ENCODE results near the gene GPR137. TPM values are rescaled to one million over a fixed set of nuclear protein-coding genes. Genes with fewer than 3 reads are reported as not detected.

GPR137 gene
- total RNA-seq, 4 donors from 2014 or later, result 17.8 to 30.0 (median 19.7) TPM

DNA sequence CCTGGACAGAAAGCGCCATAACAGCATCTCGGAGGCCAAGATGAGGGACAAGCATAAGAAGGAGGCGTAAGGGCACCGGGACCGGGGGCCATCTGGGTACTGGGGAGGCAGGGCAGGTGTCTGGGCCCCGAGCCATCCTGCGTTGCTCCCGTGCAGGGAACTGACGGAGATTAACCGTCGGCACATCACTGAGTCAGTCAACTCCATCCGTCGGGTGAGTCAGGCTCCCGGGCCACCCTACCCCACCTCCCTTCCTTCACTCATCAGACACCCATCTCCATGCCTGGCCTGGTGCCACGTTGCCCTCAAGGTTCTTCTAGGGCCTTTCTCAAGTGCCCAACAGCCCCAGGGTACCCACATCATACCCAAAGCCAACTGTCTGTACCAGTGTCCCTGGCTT lies 19.3 kb upstream of the GPR137 start:
- WGBS, result 87% methylated on average over 15 of the region's 15 CpGs
- TF ChIP-seq CTCF (IDR thresholded peaks at IDR 0.05) (no peak), POLR2A (IDR thresholded peaks at IDR 0.05) (no peak), POLR2AphosphoS5 (IDR thresholded peaks at IDR 0.05) (no peak), EP300 (IDR thresholded peaks at IDR 0.05) (no peak)
- Histone ChIP-seq H3K4me3 (no peak overlapping the region), H3K4me1 (peaks cover 27% of the 10 kb centered on the region), H3K9me3 (no peaks in the 10 kb centered on the region), H3K27me3 (no peaks in the 10 kb centered on the region), H3K27ac (no peak overlapping the region), H3K36me3 (peaks cover 52% of the 10 kb centered on the region)
- no peak for DNase-seq (ENCODE audit: low spot score in 2 of 2)

DNA sequence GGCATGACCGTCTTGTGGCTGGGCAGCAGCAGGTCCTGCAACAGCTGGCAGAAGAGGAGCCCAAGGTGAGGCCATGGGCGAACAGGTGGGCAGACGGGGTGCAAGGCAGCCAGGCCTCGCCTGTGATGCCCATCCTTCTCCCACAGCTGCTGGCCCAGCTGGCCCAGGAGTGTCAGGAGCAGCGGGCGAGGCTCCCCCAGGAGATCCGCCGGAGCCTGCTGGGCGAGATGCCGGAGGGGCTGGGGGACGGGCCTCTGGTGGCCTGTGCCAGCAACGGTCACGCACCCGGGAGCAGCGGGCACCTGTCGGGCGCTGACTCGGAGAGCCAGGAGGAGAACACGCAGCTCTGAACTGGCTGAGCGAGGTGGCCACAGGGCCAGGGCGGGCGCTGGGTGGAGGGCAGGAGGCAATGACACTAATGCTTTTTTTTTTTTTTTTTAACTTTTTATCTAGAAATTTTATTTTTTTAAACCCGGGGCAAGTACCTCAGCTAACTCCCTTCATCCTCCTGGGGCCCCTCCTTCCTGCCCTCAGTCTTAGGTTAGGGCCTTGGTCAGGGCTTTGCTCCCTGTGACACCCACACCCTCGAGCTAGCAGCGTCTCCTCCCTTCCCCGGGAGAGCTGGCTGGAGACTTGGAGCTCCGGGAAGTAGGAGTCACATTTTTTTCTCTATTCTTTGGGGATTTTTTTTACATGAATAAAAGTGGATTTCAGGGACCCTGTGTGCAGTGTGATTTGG lies 18.3 kb upstream of the GPR137 start:
- Histone ChIP-seq H3K4me1 (peaks cover 37% of the 10 kb centered on the region), H3K36me3 (peaks cover 41% of the 10 kb centered on the region), H3K27ac (peak overlapping the region; percentile 95), H3K9me3 (no peaks in the 10 kb centered on the region), H3K27me3 (no peaks in the 10 kb centered on the region), H3K4me3 (no peak overlapping the region)
- WGBS, result 37% methylated on average over 19 of the region's 27 CpGs
- no peak for TF ChIP-seq CTCF (IDR thresholded peaks at IDR 0.05)
- no peak for TF ChIP-seq EP300 (IDR thresholded peaks at IDR 0.05)
- no peak for DNase-seq (ENCODE audit: low spot score in 2 of 2)

DNA sequence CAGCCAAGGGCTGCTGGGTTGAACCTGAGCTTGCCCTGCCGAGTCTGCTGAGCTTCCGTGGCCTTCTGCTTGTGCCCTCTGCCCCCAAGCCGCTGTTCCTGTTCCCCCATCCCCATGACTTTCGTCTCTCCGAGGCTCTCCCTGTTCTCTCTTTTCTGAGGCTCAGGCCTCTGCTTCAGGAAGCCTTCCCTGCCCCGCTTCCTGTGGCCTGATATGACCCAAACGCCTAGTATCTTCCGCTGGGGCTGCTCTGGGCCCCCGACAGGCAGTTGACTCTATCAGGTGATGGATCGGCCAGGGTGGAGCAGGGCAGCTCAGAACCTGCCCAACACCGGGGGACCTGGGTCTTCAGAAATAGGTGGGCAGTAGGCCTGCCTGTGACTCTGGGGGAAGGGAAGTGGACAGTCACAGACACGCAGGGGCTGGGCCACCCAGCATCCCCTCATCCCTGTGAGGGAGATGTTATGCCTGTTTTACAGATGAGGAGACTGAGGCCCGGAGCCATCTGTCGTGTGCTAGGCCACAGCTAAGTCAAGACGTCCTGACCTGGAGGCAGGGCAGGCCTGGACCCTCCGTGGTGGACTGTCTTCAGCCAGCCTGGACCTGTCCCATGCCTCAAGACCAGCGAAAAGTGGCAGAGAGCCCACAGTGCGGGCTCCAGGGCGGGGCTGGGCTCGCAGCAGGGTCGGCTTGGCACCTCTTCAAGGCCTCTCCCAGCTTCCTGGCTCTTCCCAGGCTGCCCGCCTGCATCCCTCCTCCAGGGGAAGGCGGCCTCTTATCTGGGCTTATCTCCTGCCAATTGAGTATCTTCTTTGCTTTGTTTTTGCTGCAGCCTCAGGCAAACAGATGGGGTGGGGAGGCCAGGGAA lies 17.4 kb upstream of the GPR137 start:
- DNase-seq (ENCODE audit: low spot score in 2 of 2), result no peak
- Histone ChIP-seq H3K27me3 (no peaks in the 10 kb centered on the region), H3K9me3 (no peaks in the 10 kb centered on the region), H3K4me3 (peak overlapping the region; percentile 69), H3K36me3 (peaks cover 33% of the 10 kb centered on the region), H3K27ac (peak overlapping the region; percentile 95), H3K4me1 (peaks cover 37% of the 10 kb centered on the region)
- TF ChIP-seq POLR2AphosphoS5 (IDR thresholded peaks at IDR 0.05), result no peak
- TF ChIP-seq CTCF (IDR thresholded peaks at IDR 0.05), result no peak
- TF ChIP-seq POLR2A (IDR thresholded peaks at IDR 0.05), result no peak
- no peak for TF ChIP-seq EP300 (IDR thresholded peaks at IDR 0.05)
- WGBS, result 42% methylated on average over 16 of the region's 23 CpGs

- peaks cover 37% of the 10 kb centered on the region for H3K4me1 ChIP-seq
- H3K36me3 ChIP-seq, result peaks cover 25% of the 10 kb centered on the region
- no peak for DNase-seq (ENCODE audit: low spot score in 2 of 2)
- TF ChIP-seq POLR2AphosphoS5 (IDR thresholded peaks at IDR 0.05), result no peak
- no peak for TF ChIP-seq EP300 (IDR thresholded peaks at IDR 0.05)
- TF ChIP-seq POLR2A (IDR thresholded peaks at IDR 0.05), result no peak
- no peak for TF ChIP-seq CTCF (IDR thresholded peaks at IDR 0.05)
- no peaks in the 10 kb centered on the region for H3K27me3 ChIP-seq
- 3% methylated on average over 12 of the region's 34 CpGs for WGBS
- H3K9me3 ChIP-seq, result no peaks in the 10 kb centered on the region
- peak overlapping the region; percentile 95 for H3K27ac ChIP-seq
- H3K4me3 ChIP-seq, result peak overlapping the region; percentile 69
Observed at GRCh38 chr11:64268893-64269539, 16.6 kb upstream of the GPR137 start.

Measured in suprapubic skin (tissue), 4 donors.